Panc1 (cell line): ENCODE data around the gene RIMBP2.

ENCODE experiments used
- SIN3A ChIP-seq: IDR thresholded peaks from 2 replicates; pipeline ENCODE4 v1.6.1; 2012; ENCODE audit warnings: low read depth, mild to moderate bottlenecking, low read length, moderate library complexity, borderline replicate concordance; ENCODE audit not compliant: insufficient read depth
- TCF7L2 ChIP-seq: IDR thresholded peaks from 2 replicates; pipeline ENCODE4 v1.6.1; 2011; ENCODE audit warnings: mild to moderate bottlenecking, low read depth, low read length, inconsistent platforms
- TF ChIP-seq, protein P1 (sequence below): fragments of 450-650 bp; IDR thresholded peaks from 2 replicates; pipeline ENCODE4 v1.5.1; 2017; ENCODE audit warnings: mild to moderate bottlenecking
- TF ChIP-seq, protein P2 (sequence below), 2 experiments: IDR thresholded peaks; 2 replicates each; pipeline ENCODE4 v1.6.1; 2011 to 2012; ENCODE audit warnings: low read depth in 2 of 2, control low read depth in 1 of 2, low read length in 1 of 2, mild to moderate bottlenecking in 1 of 2, moderate library complexity in 1 of 2; ENCODE audit not compliant: insufficient read depth in 1 of 2

DNA sequence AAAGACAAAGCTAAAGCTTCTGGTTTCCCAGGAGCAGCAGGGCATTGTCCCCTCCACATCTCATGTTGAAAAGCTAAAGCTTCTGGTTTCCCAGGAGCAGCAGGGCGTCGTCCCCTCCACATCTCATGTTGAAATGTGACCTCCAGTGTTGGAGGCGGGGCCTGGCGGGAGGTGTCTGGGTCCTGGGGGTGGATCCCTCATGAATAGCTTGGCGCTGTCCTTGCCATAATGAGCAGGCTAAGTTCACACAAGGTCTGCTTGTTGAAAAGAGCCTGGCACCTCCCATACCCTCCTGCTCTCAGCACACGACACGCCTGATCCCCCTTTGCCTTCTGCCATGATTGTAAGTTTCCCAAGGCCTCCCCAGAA lies 254.7 kb downstream of the RIMBP2 start:
- TF ChIP-seq, protein P1, sequence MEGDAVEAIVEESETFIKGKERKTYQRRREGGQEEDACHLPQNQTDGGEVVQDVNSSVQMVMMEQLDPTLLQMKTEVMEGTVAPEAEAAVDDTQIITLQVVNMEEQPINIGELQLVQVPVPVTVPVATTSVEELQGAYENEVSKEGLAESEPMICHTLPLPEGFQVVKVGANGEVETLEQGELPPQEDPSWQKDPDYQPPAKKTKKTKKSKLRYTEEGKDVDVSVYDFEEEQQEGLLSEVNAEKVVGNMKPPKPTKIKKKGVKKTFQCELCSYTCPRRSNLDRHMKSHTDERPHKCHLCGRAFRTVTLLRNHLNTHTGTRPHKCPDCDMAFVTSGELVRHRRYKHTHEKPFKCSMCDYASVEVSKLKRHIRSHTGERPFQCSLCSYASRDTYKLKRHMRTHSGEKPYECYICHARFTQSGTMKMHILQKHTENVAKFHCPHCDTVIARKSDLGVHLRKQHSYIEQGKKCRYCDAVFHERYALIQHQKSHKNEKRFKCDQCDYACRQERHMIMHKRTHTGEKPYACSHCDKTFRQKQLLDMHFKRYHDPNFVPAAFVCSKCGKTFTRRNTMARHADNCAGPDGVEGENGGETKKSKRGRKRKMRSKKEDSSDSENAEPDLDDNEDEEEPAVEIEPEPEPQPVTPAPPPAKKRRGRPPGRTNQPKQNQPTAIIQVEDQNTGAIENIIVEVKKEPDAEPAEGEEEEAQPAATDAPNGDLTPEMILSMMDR: no peak
- TF ChIP-seq, protein P2, sequence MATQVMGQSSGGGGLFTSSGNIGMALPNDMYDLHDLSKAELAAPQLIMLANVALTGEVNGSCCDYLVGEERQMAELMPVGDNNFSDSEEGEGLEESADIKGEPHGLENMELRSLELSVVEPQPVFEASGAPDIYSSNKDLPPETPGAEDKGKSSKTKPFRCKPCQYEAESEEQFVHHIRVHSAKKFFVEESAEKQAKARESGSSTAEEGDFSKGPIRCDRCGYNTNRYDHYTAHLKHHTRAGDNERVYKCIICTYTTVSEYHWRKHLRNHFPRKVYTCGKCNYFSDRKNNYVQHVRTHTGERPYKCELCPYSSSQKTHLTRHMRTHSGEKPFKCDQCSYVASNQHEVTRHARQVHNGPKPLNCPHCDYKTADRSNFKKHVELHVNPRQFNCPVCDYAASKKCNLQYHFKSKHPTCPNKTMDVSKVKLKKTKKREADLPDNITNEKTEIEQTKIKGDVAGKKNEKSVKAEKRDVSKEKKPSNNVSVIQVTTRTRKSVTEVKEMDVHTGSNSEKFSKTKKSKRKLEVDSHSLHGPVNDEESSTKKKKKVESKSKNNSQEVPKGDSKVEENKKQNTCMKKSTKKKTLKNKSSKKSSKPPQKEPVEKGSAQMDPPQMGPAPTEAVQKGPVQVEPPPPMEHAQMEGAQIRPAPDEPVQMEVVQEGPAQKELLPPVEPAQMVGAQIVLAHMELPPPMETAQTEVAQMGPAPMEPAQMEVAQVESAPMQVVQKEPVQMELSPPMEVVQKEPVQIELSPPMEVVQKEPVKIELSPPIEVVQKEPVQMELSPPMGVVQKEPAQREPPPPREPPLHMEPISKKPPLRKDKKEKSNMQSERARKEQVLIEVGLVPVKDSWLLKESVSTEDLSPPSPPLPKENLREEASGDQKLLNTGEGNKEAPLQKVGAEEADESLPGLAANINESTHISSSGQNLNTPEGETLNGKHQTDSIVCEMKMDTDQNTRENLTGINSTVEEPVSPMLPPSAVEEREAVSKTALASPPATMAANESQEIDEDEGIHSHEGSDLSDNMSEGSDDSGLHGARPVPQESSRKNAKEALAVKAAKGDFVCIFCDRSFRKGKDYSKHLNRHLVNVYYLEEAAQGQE (IDR thresholded peaks at IDR 0.05; ENCODE audit: insufficient read depth in 1 of 2, low read depth in 2 of 2, low read length in 1 of 2): no peak
- TF ChIP-seq TCF7L2 (no peak), SIN3A (no peak)
